ENCODE data around the gene STX16. TPM values are rescaled to one million over a fixed set of nuclear protein-coding genes. Genes with fewer than 3 reads are reported as not detected.

STX16 gene
- total RNA-seq, 3 donors from 2014 or later, result 42.2 to 70.4 (median 43.1) TPM

DNA sequence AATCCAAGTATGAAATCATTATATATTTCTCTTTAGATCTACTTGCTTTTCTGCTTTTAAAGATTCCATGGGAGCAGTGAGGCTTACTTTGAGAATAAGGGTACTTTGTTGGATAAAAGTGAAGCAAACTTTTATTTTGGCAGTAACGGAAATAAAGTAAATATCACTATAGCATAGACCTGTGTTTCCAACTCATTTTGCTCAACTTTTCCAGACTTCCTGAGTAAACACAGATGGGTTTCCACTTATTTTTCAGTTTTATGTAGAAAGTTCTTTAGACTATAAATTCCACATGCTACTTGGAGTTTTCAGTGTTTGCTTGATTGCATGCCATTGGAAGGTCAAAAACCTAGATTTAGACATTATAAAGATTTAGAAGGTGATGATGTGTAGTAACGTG, 6.2 kb downstream of the STX16 start:
- Histone ChIP-seq H3K9me3 (no peaks in the 10 kb centered on the region), H3K4me1 (ENCODE audit: low read depth) (peaks cover 18% of the 10 kb centered on the region), H3K4me3 (no peak overlapping the region), H3K36me3 (ENCODE audit: low read depth) (no peaks in the 10 kb centered on the region)
- ATAC-seq, result no peak
- TF ChIP-seq, protein P1, sequence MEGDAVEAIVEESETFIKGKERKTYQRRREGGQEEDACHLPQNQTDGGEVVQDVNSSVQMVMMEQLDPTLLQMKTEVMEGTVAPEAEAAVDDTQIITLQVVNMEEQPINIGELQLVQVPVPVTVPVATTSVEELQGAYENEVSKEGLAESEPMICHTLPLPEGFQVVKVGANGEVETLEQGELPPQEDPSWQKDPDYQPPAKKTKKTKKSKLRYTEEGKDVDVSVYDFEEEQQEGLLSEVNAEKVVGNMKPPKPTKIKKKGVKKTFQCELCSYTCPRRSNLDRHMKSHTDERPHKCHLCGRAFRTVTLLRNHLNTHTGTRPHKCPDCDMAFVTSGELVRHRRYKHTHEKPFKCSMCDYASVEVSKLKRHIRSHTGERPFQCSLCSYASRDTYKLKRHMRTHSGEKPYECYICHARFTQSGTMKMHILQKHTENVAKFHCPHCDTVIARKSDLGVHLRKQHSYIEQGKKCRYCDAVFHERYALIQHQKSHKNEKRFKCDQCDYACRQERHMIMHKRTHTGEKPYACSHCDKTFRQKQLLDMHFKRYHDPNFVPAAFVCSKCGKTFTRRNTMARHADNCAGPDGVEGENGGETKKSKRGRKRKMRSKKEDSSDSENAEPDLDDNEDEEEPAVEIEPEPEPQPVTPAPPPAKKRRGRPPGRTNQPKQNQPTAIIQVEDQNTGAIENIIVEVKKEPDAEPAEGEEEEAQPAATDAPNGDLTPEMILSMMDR (IDR thresholded peaks at IDR 0.05), result no peak
- intact Hi-C loops (cut with DNase I, micrococcal nuclease), result no loop called here
- DNase-seq, result no peak

DNA sequence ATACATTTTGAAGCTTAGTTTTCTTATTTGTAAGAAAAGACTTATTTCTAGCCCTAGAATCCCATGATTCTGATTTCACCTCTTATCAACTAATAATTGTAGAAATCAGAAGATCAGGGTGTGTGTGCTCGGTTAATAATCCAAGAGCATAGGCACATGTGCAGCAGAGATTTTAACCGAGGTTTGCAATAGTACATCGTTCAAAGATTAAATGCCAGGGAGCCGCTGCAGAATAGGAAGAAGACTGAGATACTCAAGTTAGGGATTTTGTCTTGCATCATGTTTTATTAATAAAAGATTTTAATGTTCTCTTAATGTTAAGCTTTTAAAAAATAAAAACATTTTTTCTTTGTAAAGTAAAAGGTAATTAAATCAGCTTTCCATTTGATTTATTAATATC, 6.9 kb downstream of the STX16 start:
- Histone ChIP-seq H3K9me3 (no peaks in the 10 kb centered on the region), H3K4me3 (no peak overlapping the region), H3K4me1 (ENCODE audit: low read depth) (peaks cover 16% of the 10 kb centered on the region), H3K36me3 (ENCODE audit: low read depth) (no peaks in the 10 kb centered on the region)
- ATAC-seq (no peak), DNase-seq (no peak)
- intact Hi-C loops (cut with DNase I, micrococcal nuclease), result no loop called here
- TF ChIP-seq, protein P1 (IDR thresholded peaks at IDR 0.05), result no peak

DNA sequence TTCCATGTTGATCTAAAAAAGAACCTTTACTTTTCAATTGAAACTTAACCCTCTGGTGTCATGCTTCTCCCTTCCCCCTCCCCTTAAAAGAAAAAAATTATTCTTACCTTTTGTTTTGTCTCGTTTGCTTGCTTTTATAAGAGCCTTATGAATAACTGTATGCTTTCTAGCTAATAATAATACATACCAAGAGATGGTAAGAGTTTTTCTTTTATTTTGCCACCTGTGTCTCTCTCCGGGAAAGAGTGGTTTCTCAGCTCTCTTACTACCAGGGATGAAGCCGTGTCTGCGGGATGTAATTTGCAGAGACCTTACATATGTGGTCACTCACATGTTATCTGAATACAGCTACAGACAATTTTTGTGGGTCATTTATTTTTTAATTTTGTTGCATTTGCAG, 7.7 kb downstream of the STX16 start:
- intact Hi-C loops (cut with DNase I, micrococcal nuclease), result no loop called here
- Histone ChIP-seq H3K9me3 (no peaks in the 10 kb centered on the region), H3K4me3 (no peak overlapping the region), H3K4me1 (ENCODE audit: low read depth) (peaks cover 11% of the 10 kb centered on the region), H3K36me3 (ENCODE audit: low read depth) (no peaks in the 10 kb centered on the region)
- DNase-seq, result no peak
- ATAC-seq, result no peak
- TF ChIP-seq, protein P1 (IDR thresholded peaks at IDR 0.05), result no peak

DNA sequence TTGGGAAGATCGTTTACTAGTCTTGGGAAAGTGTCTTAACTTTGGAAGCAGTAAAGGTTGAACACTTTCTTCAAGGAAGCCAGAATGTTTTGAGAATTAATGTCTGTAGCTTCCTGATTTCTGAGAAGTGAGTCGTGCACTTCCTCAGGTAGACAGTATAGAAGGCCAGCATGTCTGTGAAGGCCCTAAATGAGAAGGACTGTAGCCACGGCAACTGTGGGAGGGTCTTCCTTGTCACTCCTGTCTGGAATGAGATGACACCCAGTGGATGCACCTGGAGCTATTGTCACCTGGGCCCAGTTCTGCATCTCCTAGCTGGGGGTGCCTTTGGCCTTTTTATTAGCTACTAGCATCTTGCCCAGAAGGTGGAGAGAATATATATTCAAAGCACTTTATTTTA, 8.8 kb downstream of the STX16 start:
- H3K4me1 ChIP-seq (ENCODE audit: low read depth), result peaks cover 5% of the 10 kb centered on the region
- TF ChIP-seq, protein P1 (IDR thresholded peaks at IDR 0.05), result no peak
- DNase-seq, result no peak
- H3K9me3 ChIP-seq, result no peaks in the 10 kb centered on the region
- H3K36me3 ChIP-seq (ENCODE audit: low read depth), result no peaks in the 10 kb centered on the region
- ATAC-seq, result peak; percentile 47
- intact Hi-C loops (cut with DNase I, micrococcal nuclease), result no loop called here
- H3K4me3 ChIP-seq, result no peak overlapping the region

DNA sequence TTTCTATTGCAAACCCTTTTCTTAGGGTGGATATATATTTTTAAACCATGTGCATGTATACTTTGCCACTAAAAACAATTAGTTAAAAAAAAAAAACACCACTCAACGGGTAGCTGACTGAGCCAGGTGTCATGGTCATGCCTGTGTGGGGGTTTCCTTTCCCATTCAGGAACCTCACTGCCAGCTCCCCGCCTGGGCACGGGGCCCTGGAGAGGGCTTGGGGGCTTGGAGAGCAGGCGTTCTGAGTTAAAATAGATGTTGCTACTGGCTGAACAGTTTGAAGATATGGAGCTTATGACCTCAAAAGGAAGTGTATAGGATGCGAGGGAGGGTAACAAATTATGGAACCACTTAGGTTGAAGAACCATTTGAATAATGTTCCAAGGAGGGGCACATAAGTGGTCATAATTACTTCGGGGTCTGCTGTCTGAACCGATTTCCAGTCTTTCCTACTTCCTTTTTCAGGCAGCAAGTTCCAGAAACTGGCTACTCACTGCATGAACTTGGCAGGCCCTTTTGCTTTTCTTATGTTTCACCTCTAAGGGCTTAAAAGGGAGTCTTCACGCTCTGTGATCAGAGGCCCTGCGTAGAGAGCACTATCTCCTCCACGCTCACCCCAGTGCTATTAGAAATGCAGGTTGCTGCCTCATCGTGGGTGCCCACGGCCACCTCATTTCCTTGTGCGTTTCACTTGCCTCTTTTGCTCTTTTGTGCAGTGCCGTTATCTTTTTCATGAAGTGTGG, 9.9 kb downstream of the STX16 start:
- ATAC-seq, result peak; percentile 21
- Histone ChIP-seq H3K9me3 (no peaks in the 10 kb centered on the region), H3K36me3 (ENCODE audit: low read depth) (no peaks in the 10 kb centered on the region), H3K4me3 (no peak overlapping the region), H3K4me1 (ENCODE audit: low read depth) (peaks cover 5% of the 10 kb centered on the region)
- intact Hi-C loops (cut with DNase I, micrococcal nuclease), result no loop called here
- DNase-seq, result no peak
- TF ChIP-seq, protein P1 (IDR thresholded peaks at IDR 0.05), result no peak
